Panc1 (cell line): ENCODE data around the gene LTBP2. TPM values are rescaled to one million over a fixed set of nuclear protein-coding genes. Genes with fewer than 3 reads are reported as not detected.

Source experiments
- ATAC-seq: fragments of 200-7000 bp; cut with Tn5 transposase; 2 replicates; pipeline ENCODE4 v1.9.1; 2020; ENCODE audit warnings: mild to moderate bottlenecking, moderate library complexity
- BruUV-seq: library from RNA; stranded (reverse); fragments of 400-500 nt; replicated peaks from 2 replicates; lab custom pipeline; 2021; lab: Mats Ljungman, UMichigan
- CTCF ChIA-PET: fragments of 300-600 bp; sonication (Branson Sonifier 250); formaldehyde crosslinking; loops from one replicate; lab custom pipeline; 2022; ENCODE audit warnings: antibody characterized with exemption; lab: Charles Lee
- POLR2A ChIA-PET: fragments of 300-600 bp; sonication (Branson Sonifier 250); formaldehyde crosslinking; loops from one replicate; lab custom pipeline; 2022; ENCODE audit warnings: antibody characterized with exemption; lab: Charles Lee
- DNase-seq: peaks from one replicate; pipeline ENCODE4 v3.0.0-alpha.2; 2010; ENCODE audit warnings: low read depth, low spot score
- H3K27ac ChIP-seq: 2 replicates; pipeline ENCODE4 v1.5.1; 2011; ENCODE audit warnings: mild to moderate bottlenecking, low read length, inconsistent platforms
- H3K27me3 ChIP-seq: fragments of 200-500 bp; sonication (Bioruptor generic); 2 replicates; pipeline ENCODE4 v1.6.0; 2014; ENCODE audit warnings: low read length, inconsistent platforms; ENCODE audit not compliant: control insufficient read depth, insufficient read depth
- H3K36me3 ChIP-seq: fragments of 200-500 bp; sonication (Bioruptor generic); 2 replicates; pipeline ENCODE4 v1.5.1; 2014; ENCODE audit warnings: inconsistent platforms, mild to moderate bottlenecking, low read length, moderate library complexity; ENCODE audit not compliant: control insufficient read depth, insufficient read depth
- H3K4me1 ChIP-seq: 2 replicates; pipeline ENCODE4 v1.5.1; 2011; ENCODE audit warnings: inconsistent platforms, mild to moderate bottlenecking, low read length, moderate library complexity; ENCODE audit not compliant: control insufficient read depth, insufficient read depth
- H3K4me3 ChIP-seq, 2 experiments: 2 replicates each; pipeline ENCODE4 v1.5.1; 2011 to 2012; ENCODE audit warnings: low read depth in 2 of 2, low read length in 2 of 2, mild to moderate bottlenecking in 2 of 2, inconsistent platforms in 1 of 2, moderate library complexity in 1 of 2
- H3K9me3 ChIP-seq: fragments of 200-500 bp; sonication (Bioruptor generic); 2 replicates; pipeline ENCODE4 v1.5.1; 2014; ENCODE audit warnings: low read depth, mild to moderate bottlenecking, inconsistent platforms, low read length, moderate library complexity; ENCODE audit not compliant: control insufficient read depth, insufficient read depth
- POLR2AphosphoS5 ChIP-seq: IDR thresholded peaks from 2 replicates; pipeline ENCODE4 v1.6.1; 2012; ENCODE audit warnings: mild to moderate bottlenecking, low read depth, low read length, moderate library complexity
- SIN3A ChIP-seq: IDR thresholded peaks from 2 replicates; pipeline ENCODE4 v1.6.1; 2012; ENCODE audit warnings: low read depth, mild to moderate bottlenecking, low read length, moderate library complexity, borderline replicate concordance; ENCODE audit not compliant: insufficient read depth
- TCF7L2 ChIP-seq: IDR thresholded peaks from 2 replicates; pipeline ENCODE4 v1.6.1; 2011; ENCODE audit warnings: mild to moderate bottlenecking, low read depth, low read length, inconsistent platforms
- in situ Hi-C: cut with HindIII; loops from 2 replicates; pipeline ENCODE4 v1.10.0; 2016; ENCODE audit warnings: low sequenced_read_pairs, low pct_unique_long_range_greater_than_20kb
- intact Hi-C: fragments of 100-400 bp; cut with micrococcal nuclease; formaldehyde crosslinking; loops from one replicate; pipeline ENCODE4 v1.10.0; 2022; ENCODE audit not compliant: unreplicated experiment
- total RNA-seq: library from RNA; stranded (reverse); gene quantifications from one replicate; pipeline ENCODE4 v1.2.1, GENCODE V29; 2021; ENCODE audit not compliant: unreplicated experiment
- TF ChIP-seq, protein P1 (sequence below), 2 experiments: IDR thresholded peaks; 2 replicates each; pipeline ENCODE4 v1.6.1; 2011 to 2012; ENCODE audit warnings: low read depth in 2 of 2, control low read depth in 1 of 2, low read length in 1 of 2, mild to moderate bottlenecking in 1 of 2, moderate library complexity in 1 of 2; ENCODE audit not compliant: insufficient read depth in 1 of 2
- TF ChIP-seq, protein P2 (sequence below): fragments of 450-650 bp; IDR thresholded peaks from 2 replicates; pipeline ENCODE4 v1.5.1; 2017; ENCODE audit warnings: mild to moderate bottlenecking

The LTBP2 gene
- total RNA-seq, 1 experiment from 2014 or later, result 69.8 TPM

DNA sequence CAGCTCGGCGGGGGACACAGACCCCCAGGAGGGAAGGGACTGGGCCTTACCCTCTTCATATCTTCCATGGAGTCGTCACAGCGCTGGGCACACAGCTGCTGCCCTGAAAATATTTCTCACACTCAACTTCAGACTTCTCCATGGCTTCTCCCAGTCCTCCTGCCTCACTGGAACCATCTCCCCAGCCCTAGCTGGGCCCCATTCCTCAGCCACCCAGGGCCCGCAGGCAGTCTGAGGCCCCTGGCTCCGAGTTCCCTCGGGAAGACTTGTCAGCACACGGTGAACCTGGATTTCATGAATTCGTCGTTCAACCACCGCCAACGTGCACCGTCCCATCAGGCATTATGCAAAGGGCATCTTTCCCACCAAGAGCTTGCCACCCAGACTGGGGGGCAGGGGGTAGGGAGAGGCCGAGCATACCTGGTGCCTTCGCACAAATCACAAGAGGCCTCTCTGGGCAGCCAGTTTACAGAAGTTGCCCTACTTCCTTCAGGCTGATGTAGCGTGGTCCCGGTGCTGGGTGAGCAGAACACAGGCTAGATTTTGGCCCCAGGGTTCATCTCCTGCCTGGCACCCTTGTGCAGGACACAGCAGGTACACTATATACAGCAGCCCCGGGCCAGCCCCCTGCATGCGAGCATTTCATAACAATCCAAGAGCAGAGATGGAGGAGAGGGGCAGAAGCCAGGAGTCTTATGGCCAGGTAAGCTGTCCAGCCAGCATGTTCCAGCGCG lies 44.2 kb downstream of the LTBP2 start:
- TF ChIP-seq SIN3A (no peak), POLR2AphosphoS5 (no peak), TCF7L2 (no peak)
- TF ChIP-seq, protein P1, sequence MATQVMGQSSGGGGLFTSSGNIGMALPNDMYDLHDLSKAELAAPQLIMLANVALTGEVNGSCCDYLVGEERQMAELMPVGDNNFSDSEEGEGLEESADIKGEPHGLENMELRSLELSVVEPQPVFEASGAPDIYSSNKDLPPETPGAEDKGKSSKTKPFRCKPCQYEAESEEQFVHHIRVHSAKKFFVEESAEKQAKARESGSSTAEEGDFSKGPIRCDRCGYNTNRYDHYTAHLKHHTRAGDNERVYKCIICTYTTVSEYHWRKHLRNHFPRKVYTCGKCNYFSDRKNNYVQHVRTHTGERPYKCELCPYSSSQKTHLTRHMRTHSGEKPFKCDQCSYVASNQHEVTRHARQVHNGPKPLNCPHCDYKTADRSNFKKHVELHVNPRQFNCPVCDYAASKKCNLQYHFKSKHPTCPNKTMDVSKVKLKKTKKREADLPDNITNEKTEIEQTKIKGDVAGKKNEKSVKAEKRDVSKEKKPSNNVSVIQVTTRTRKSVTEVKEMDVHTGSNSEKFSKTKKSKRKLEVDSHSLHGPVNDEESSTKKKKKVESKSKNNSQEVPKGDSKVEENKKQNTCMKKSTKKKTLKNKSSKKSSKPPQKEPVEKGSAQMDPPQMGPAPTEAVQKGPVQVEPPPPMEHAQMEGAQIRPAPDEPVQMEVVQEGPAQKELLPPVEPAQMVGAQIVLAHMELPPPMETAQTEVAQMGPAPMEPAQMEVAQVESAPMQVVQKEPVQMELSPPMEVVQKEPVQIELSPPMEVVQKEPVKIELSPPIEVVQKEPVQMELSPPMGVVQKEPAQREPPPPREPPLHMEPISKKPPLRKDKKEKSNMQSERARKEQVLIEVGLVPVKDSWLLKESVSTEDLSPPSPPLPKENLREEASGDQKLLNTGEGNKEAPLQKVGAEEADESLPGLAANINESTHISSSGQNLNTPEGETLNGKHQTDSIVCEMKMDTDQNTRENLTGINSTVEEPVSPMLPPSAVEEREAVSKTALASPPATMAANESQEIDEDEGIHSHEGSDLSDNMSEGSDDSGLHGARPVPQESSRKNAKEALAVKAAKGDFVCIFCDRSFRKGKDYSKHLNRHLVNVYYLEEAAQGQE (IDR thresholded peaks at IDR 0.05; ENCODE audit: insufficient read depth in 1 of 2, low read depth in 2 of 2, low read length in 1 of 2), result no peak
- TF ChIP-seq, protein P2, sequence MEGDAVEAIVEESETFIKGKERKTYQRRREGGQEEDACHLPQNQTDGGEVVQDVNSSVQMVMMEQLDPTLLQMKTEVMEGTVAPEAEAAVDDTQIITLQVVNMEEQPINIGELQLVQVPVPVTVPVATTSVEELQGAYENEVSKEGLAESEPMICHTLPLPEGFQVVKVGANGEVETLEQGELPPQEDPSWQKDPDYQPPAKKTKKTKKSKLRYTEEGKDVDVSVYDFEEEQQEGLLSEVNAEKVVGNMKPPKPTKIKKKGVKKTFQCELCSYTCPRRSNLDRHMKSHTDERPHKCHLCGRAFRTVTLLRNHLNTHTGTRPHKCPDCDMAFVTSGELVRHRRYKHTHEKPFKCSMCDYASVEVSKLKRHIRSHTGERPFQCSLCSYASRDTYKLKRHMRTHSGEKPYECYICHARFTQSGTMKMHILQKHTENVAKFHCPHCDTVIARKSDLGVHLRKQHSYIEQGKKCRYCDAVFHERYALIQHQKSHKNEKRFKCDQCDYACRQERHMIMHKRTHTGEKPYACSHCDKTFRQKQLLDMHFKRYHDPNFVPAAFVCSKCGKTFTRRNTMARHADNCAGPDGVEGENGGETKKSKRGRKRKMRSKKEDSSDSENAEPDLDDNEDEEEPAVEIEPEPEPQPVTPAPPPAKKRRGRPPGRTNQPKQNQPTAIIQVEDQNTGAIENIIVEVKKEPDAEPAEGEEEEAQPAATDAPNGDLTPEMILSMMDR, result no peak
- BruUV-seq, result no TSS peak
- POLR2A ChIA-PET, result no interaction called here
- H3K9me3 ChIP-seq, result no peaks in the 10 kb centered on the region
- H3K4me1 ChIP-seq, result peaks cover 18% of the 10 kb centered on the region
- DNase-seq (no peak), ATAC-seq (no peak)
- H3K27me3 ChIP-seq, result no peaks in the 10 kb centered on the region
- intact Hi-C loops, result no loop called here
- no peaks in the 10 kb centered on the region for H3K36me3 ChIP-seq
- H3K27ac ChIP-seq, result no peak overlapping the region
- in situ Hi-C loops, result no loop called here
- CTCF ChIA-PET, result interaction anchor here (0.6 kb wide), 1 partner anchor 10 kb away, joined by 8 read pairs; no protein-coding TSS in a partner anchor
- H3K4me3 ChIP-seq, result no peak overlapping the region

DNA sequence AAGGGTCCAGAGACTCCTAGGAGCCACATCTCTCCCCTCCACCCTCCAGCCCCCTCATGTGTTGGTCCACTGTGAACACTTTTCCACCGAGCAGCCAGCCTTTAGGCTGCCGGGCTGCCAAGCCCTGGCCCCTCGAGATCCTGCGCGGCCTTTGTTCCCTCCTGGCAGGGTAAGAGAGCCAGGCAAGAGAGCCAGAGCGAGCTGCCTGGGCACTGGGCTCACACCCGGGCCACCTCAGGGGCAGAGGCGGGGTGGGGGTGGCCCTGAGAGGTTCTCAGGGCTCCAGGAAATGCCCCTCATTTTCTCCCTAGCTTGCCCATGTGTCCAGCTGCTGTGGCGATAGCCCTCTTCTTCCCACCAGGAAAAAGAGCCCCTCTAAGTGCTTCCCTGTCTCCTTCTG lies 44.8 kb downstream of the LTBP2 start:
- no peak for ATAC-seq
- in situ Hi-C loops, result no loop called here

More for the DNA sequence above, 44.8 kb downstream of the LTBP2 start:
- no peaks in the 10 kb centered on the region for H3K9me3 ChIP-seq
- intact Hi-C loops, result no loop called here
- no peaks in the 10 kb centered on the region for H3K27me3 ChIP-seq
- H3K27ac ChIP-seq, result no peak overlapping the region
- DNase-seq, result no peak
- H3K36me3 ChIP-seq, result no peaks in the 10 kb centered on the region
- H3K4me3 ChIP-seq, result no peak overlapping the region
- BruUV-seq, result no TSS peak
- H3K4me1 ChIP-seq, result peaks cover 13% of the 10 kb centered on the region
- POLR2A ChIA-PET, result no interaction called here
- no peak for TF ChIP-seq TCF7L2
- TF ChIP-seq, protein P1 (IDR thresholded peaks at IDR 0.05; ENCODE audit: insufficient read depth in 1 of 2, low read depth in 2 of 2, low read length in 1 of 2), result no peak
- TF ChIP-seq, protein P2, result no peak
- TF ChIP-seq POLR2AphosphoS5, result no peak
- no peak for TF ChIP-seq SIN3A
- CTCF ChIA-PET, result no interaction called here
